RWPE1 (cell line): ENCODE results near the gene VKORC1.

Experiments used
- CTCF ChIA-PET: fragments of 350-600 bp; sonication (Branson Sonifier 250); formaldehyde crosslinking; extraction: SDS; loops from one replicate; lab custom pipeline; 2021; lab: Yijun Ruan, JAX
- POLR2A ChIA-PET: fragments of 400-600 bp; formaldehyde crosslinking; extraction: SDS; loops from one replicate; lab custom pipeline; 2020; ENCODE audit warnings: antibody characterized with exemption; ENCODE audit not compliant: low non-redundant PET; lab: Yijun Ruan, JAX
- DNase-seq: peaks from one replicate; pipeline ENCODE4 v3.0.0; 2012; ENCODE audit warnings: low spot score
- H3K27ac ChIP-seq: fragments of 450-650 bp; 2 replicates; pipeline ENCODE4 v1.5.1; 2017
- CTCF ChIP-seq: fragments of 450-650 bp; conservative IDR thresholded peaks from 2 replicates; pipeline ENCODE4 v1.5.1; 2017; ENCODE audit warnings: low read depth, mild to moderate bottlenecking

VKORC1 gene

GRCh38 chr16:31080035-31080629, 14.5 kb downstream of the VKORC1 start:
- no peak for TF ChIP-seq CTCF
- no peak for DNase-seq
- ChIA-PET CTCF (no interaction called here), POLR2A (no interaction called here)
- peak overlapping the region; percentile 67 for H3K27ac ChIP-seq

GRCh38 chr16:31079342-31079944, 15.2 kb downstream of the VKORC1 start:
- CTCF ChIA-PET, result no interaction called here
- DNase-seq, result no peak
- POLR2A ChIA-PET, result no interaction called here
- H3K27ac ChIP-seq, result 0 out of 2 replicates have a peak overlapping the region, but pooled peaks have one; percentile 1
- no peak for TF ChIP-seq CTCF

GRCh38 chr16:31078597-31079341, 15.8 kb downstream of the VKORC1 start:
- CTCF ChIA-PET, result interaction anchor here (0.6 kb wide), 1 partner anchor 41 kb away, joined by 4 read pairs; no protein-coding TSS in a partner anchor
- TF ChIP-seq CTCF, result no peak
- no peak for DNase-seq
- POLR2A ChIA-PET, result no interaction called here
- 0 out of 2 replicates have a peak overlapping the region, but pooled peaks have one; percentile 1 for H3K27ac ChIP-seq

GRCh38 chr16:31077592-31078396, 16.8 kb downstream of the VKORC1 start:
- no peak for TF ChIP-seq CTCF
- ChIA-PET CTCF (interaction anchor here (0.6 to 1.4 kb wide), 3 partner anchors 42 to 93 kb away, joined by 4 to 5 read pairs (median 4); partner anchors contain the start of gene HSD3B7), POLR2A (no interaction called here)
- DNase-seq, result no peak
- no peak overlapping the region for H3K27ac ChIP-seq

- ChIA-PET CTCF (interaction anchor here (0.7 to 1.4 kb wide), 2 partner anchors 92 to 118 kb away, joined by 3 to 5 read pairs; partner anchors contain the start of gene HSD3B7), POLR2A (no interaction called here)
- no peak for DNase-seq
- TF ChIP-seq CTCF, result no peak
- H3K27ac ChIP-seq, result no peak overlapping the region
Observed at GRCh38 chr16:31077024-31077423, 17.6 kb downstream of the VKORC1 start.
